ENCODE results near the gene RALA. TPM values are rescaled to one million over a fixed set of nuclear protein-coding genes. Genes with fewer than 3 reads are reported as not detected.

The RALA gene
- total RNA-seq, 1 experiment from 2014 or later, result 36.8 TPM

- Histone ChIP-seq H3K9me2 (ENCODE audit: insufficient read depth) (no peaks in the 10 kb centered on the region), H2AFZ (peak overlapping the region; percentile 84), H3K9me3 (ENCODE audit: insufficient read depth, low read depth) (peaks cover 10% of the 10 kb centered on the region; the same call in 1 of the 2 replicates), H3F3A (ENCODE audit: insufficient read depth, low read depth) (peaks cover 8% of the 10 kb centered on the region; the same call in 1 of the 2 replicates), H3K79me2 (ENCODE audit: low read depth) (no peaks in the 10 kb centered on the region), H3K4me1 (replicated peaks; ENCODE audit: insufficient read depth) (peaks cover 22% of the 10 kb centered on the region), H3K36me3 (ENCODE audit: low read depth) (no peaks in the 10 kb centered on the region), H3K27me3 (ENCODE audit: insufficient read depth, low read depth) (no peaks in the 10 kb centered on the region), H3K4me2 (peak overlapping the region; percentile 56), H3K27ac (peak overlapping the region; percentile 64), H3K4me3 (no peak overlapping the region), H4K20me1 (ENCODE audit: insufficient read depth) (no peaks in the 10 kb centered on the region)
- no TSS peak for BruUV-seq (replicated peaks)
- TF ChIP-seq, protein P1, sequence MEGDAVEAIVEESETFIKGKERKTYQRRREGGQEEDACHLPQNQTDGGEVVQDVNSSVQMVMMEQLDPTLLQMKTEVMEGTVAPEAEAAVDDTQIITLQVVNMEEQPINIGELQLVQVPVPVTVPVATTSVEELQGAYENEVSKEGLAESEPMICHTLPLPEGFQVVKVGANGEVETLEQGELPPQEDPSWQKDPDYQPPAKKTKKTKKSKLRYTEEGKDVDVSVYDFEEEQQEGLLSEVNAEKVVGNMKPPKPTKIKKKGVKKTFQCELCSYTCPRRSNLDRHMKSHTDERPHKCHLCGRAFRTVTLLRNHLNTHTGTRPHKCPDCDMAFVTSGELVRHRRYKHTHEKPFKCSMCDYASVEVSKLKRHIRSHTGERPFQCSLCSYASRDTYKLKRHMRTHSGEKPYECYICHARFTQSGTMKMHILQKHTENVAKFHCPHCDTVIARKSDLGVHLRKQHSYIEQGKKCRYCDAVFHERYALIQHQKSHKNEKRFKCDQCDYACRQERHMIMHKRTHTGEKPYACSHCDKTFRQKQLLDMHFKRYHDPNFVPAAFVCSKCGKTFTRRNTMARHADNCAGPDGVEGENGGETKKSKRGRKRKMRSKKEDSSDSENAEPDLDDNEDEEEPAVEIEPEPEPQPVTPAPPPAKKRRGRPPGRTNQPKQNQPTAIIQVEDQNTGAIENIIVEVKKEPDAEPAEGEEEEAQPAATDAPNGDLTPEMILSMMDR (conservative IDR thresholded peaks at IDR 0.05), result no peak
- TF ChIP-seq EZH2 (IDR thresholded peaks at IDR 0.05; ENCODE audit: low read depth), result no peak
- intact Hi-C loops (cut with micrococcal nuclease; ENCODE audit: unreplicated experiment), result no loop called here
- CTCF ChIA-PET, result no interaction called here
- POLR2A ChIA-PET (ENCODE audit: unreplicated experiment), result interaction anchor here (0.6 kb wide), 1 partner anchor 13 kb away, joined by 7 read pairs; no protein-coding TSS in a partner anchor
- DNase-seq, result peak; percentile 78 to 96
Observed at GRCh38 chr7:39720586-39720985, 97.2 kb downstream of the RALA start.

GRCh38 chr7:39721345-39721744 is 98.0 kb downstream of the RALA start:
- intact Hi-C loops (cut with micrococcal nuclease; ENCODE audit: unreplicated experiment), result no loop called here
- no TSS peak for BruUV-seq (replicated peaks)
- Histone ChIP-seq H3K36me3 (ENCODE audit: low read depth) (no peaks in the 10 kb centered on the region), H3K27ac (peak overlapping the region; percentile 64), H3K27me3 (ENCODE audit: insufficient read depth, low read depth) (no peaks in the 10 kb centered on the region), H3K4me2 (peak overlapping the region; percentile 56), H2AFZ (peak overlapping the region; percentile 84), H3K9me2 (ENCODE audit: insufficient read depth) (no peaks in the 10 kb centered on the region), H3F3A (ENCODE audit: insufficient read depth, low read depth) (peaks cover 8% of the 10 kb centered on the region; the same call in 1 of the 2 replicates), H3K4me1 (replicated peaks; ENCODE audit: insufficient read depth) (peaks cover 22% of the 10 kb centered on the region), H3K79me2 (ENCODE audit: low read depth) (no peaks in the 10 kb centered on the region), H4K20me1 (ENCODE audit: insufficient read depth) (no peaks in the 10 kb centered on the region), H3K4me3 (no peak overlapping the region), H3K9me3 (ENCODE audit: insufficient read depth, low read depth) (peaks cover 3% of the 10 kb centered on the region; the same call in 1 of the 2 replicates)
- CTCF ChIA-PET, result interaction anchor here (0.7 kb wide), 1 partner anchor 139 kb away, joined by 3 read pairs; no protein-coding TSS in a partner anchor
- no peak for TF ChIP-seq EZH2 (IDR thresholded peaks at IDR 0.05; ENCODE audit: low read depth)
- TF ChIP-seq, protein P1 (conservative IDR thresholded peaks at IDR 0.05), result no peak
- POLR2A ChIA-PET (ENCODE audit: unreplicated experiment), result interaction anchor here (0.6 kb wide), 1 partner anchor 13 kb away, joined by 7 read pairs; no protein-coding TSS in a partner anchor
- no peak for DNase-seq

- H3K9me2 ChIP-seq (ENCODE audit: insufficient read depth), result no peaks in the 10 kb centered on the region
- intact Hi-C loops (cut with micrococcal nuclease; ENCODE audit: unreplicated experiment), result no loop called here
- H3K79me2 ChIP-seq (ENCODE audit: low read depth), result no peaks in the 10 kb centered on the region
- H3K4me2 ChIP-seq, result no peak overlapping the region
- H3K4me3 ChIP-seq, result no peak overlapping the region
- H2AFZ ChIP-seq, result no peak overlapping the region
- H3K9me3 ChIP-seq (ENCODE audit: insufficient read depth, low read depth), result peaks cover 3% of the 10 kb centered on the region; the same call in 1 of the 2 replicates
- H3F3A ChIP-seq (ENCODE audit: insufficient read depth, low read depth), result peaks cover 8% of the 10 kb centered on the region; the same call in 1 of the 2 replicates
- H3K4me1 ChIP-seq (replicated peaks; ENCODE audit: insufficient read depth), result peaks cover 22% of the 10 kb centered on the region
- no peaks in the 10 kb centered on the region for H3K36me3 ChIP-seq (ENCODE audit: low read depth)
- CTCF ChIA-PET, result no interaction called here
- BruUV-seq (replicated peaks), result no TSS peak
- POLR2A ChIA-PET (ENCODE audit: unreplicated experiment), result no interaction called here
- no peak overlapping the region for H3K27ac ChIP-seq
- no peaks in the 10 kb centered on the region for H3K27me3 ChIP-seq (ENCODE audit: insufficient read depth, low read depth)
- no peak for TF ChIP-seq EZH2 (IDR thresholded peaks at IDR 0.05; ENCODE audit: low read depth)
- TF ChIP-seq, protein P1 (conservative IDR thresholded peaks at IDR 0.05), result no peak
- H4K20me1 ChIP-seq (ENCODE audit: insufficient read depth), result no peaks in the 10 kb centered on the region
- DNase-seq, result no peak
Observed at GRCh38 chr7:39721919-39722597, 98.7 kb downstream of the RALA start.
